A673 (cell line): ENCODE results near the gene ASH1L. TPM values are rescaled to one million over a fixed set of nuclear protein-coding genes. Genes with fewer than 3 reads are reported as not detected.

Experiments
- BruUV-seq: library from RNA; stranded (reverse); fragments of 400-500 nt; replicated peaks from 2 replicates; lab custom pipeline; 2021; lab: Mats Ljungman, UMichigan
- CTCF ChIA-PET: fragments of 300-600 bp; sonication (Branson Sonifier 250); formaldehyde crosslinking; loops from one replicate; lab custom pipeline; 2022; ENCODE audit warnings: antibody characterized with exemption; lab: Charles Lee
- POLR2A ChIA-PET: fragments of 300-600 bp; sonication (Branson Sonifier 250); formaldehyde crosslinking; loops from one replicate; lab custom pipeline; 2022; ENCODE audit warnings: antibody characterized with exemption; ENCODE audit not compliant: low non-redundant PET; lab: Charles Lee
- DNase-seq: peaks from one replicate; pipeline ENCODE4 v3.0.0-alpha.2; 2015; ENCODE audit warnings: low spot score
- H3K27ac ChIP-seq: fragments of 200-600 bp; sonication (generic); 2 replicates; pipeline ENCODE4 v1.5.1; 2016; ENCODE audit warnings: mixed run types, low read depth, mild to moderate bottlenecking, mixed read lengths, antibody characterized with exemption, low read length; ENCODE audit not compliant: poor library complexity, severe bottlenecking
- H3K27me3 ChIP-seq: fragments of 200-600 bp; sonication (generic); replicated peaks from 2 replicates; pipeline ENCODE4 v1.6.1; 2017; ENCODE audit warnings: mixed run types, low read depth, mild to moderate bottlenecking, mixed read lengths, antibody characterized with exemption, low read length; ENCODE audit not compliant: insufficient read depth, poor library complexity
- H3K36me3 ChIP-seq: fragments of 200-600 bp; sonication (generic); 2 replicates; pipeline ENCODE4 v1.6.1; 2016; ENCODE audit warnings: mixed run types, mild to moderate bottlenecking, mixed read lengths, antibody characterized with exemption, low read length; ENCODE audit not compliant: insufficient read depth, poor library complexity, severe bottlenecking
- H3K4me1 ChIP-seq: fragments of 200-600 bp; sonication (generic); 2 replicates; pipeline ENCODE4 v1.6.1; 2017; ENCODE audit warnings: mixed run types, mild to moderate bottlenecking, mixed read lengths, antibody characterized with exemption, low read length; ENCODE audit not compliant: insufficient read depth, poor library complexity, severe bottlenecking
- H3K4me3 ChIP-seq: fragments of 200-600 bp; sonication (generic); 2 replicates; pipeline ENCODE4 v1.5.1; 2016; ENCODE audit warnings: low read depth, mixed run types, mild to moderate bottlenecking, mixed read lengths, low read length; ENCODE audit not compliant: poor library complexity, severe bottlenecking
- H3K9me3 ChIP-seq: fragments of 200-600 bp; sonication (generic); 2 replicates; pipeline ENCODE4 v1.6.1; 2016; ENCODE audit warnings: mixed run types, low read depth, mild to moderate bottlenecking, mixed read lengths, antibody characterized with exemption, low read length; ENCODE audit not compliant: poor library complexity, severe bottlenecking
- EZH2 ChIP-seq: fragments of 200-600 bp; sonication (generic); IDR thresholded peaks from 2 replicates; pipeline ENCODE4 v1.6.1; 2017; ENCODE audit warnings: borderline replicate concordance, low read depth, mild to moderate bottlenecking, mixed read lengths, antibody characterized with exemption, low read length; ENCODE audit not compliant: poor library complexity, severe bottlenecking
- intact Hi-C: fragments of 100-400 bp; cut with micrococcal nuclease; formaldehyde crosslinking; loops from one replicate; pipeline ENCODE4 v1.10.0; 2022; ENCODE audit not compliant: unreplicated experiment
- total RNA-seq: library from RNA; stranded (reverse); gene quantifications from 2 replicates; pipeline ENCODE4 v1.2.3, GENCODE V29; 2021
- TF ChIP-seq, protein P1 (sequence below): fragments of 300-800, 200-600 bp; sonication (generic); conservative IDR thresholded peaks from 2 replicates; pipeline ENCODE4 v1.5.1; 2017; ENCODE audit warnings: low read depth, mild to moderate bottlenecking, antibody characterized with exemption, low read length, moderate library complexity, mixed read lengths

The ASH1L gene
- total RNA-seq, 1 experiment from 2014 or later = 49.6 TPM

DNA sequence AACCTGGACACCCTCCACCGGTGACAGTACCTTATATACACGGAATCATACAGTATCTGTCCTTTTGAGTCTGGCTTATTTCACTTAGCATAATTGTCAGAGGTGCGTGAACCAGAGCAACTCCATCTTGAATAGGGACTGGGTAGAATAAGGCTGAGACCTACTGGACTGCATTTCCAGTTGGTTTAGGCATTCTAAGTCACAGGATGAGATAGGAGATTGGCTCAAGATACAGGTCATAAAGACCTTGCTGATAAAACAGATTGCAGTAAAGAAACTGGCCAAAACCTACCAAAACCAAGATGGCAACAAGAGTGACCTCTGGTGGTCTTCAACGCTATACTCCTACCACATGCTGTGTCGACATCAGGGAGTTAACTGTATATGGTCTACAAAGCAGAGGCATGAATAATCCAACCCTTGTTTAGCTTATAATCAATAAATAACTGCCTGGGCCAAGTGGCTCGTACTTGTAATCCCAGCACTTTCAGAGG is 255.3 kb downstream of the ASH1L start:
- ChIA-PET POLR2A (interaction anchor here (1.1 kb wide), 1 partner anchor 9 kb away, joined by 3 read pairs; no protein-coding TSS in a partner anchor), CTCF (interaction anchor here (0.7 to 1.4 kb wide), 3 partner anchors 56 to 797 kb away, joined by 4 to 5 read pairs (median 4); no protein-coding TSS in a partner anchor)
- intact Hi-C loops = no loop called here
- Histone ChIP-seq H3K4me3 (no peak overlapping the region), H3K27me3 (no peaks in the 10 kb centered on the region), H3K9me3 (no peaks in the 10 kb centered on the region), H3K36me3 (peaks cover 15% of the 10 kb centered on the region), H3K27ac (peak overlapping the region; percentile 96), H3K4me1 (peaks cover 29% of the 10 kb centered on the region)
- DNase-seq = peak; percentile 64
- no peak for TF ChIP-seq EZH2
- TF ChIP-seq, protein P1, sequence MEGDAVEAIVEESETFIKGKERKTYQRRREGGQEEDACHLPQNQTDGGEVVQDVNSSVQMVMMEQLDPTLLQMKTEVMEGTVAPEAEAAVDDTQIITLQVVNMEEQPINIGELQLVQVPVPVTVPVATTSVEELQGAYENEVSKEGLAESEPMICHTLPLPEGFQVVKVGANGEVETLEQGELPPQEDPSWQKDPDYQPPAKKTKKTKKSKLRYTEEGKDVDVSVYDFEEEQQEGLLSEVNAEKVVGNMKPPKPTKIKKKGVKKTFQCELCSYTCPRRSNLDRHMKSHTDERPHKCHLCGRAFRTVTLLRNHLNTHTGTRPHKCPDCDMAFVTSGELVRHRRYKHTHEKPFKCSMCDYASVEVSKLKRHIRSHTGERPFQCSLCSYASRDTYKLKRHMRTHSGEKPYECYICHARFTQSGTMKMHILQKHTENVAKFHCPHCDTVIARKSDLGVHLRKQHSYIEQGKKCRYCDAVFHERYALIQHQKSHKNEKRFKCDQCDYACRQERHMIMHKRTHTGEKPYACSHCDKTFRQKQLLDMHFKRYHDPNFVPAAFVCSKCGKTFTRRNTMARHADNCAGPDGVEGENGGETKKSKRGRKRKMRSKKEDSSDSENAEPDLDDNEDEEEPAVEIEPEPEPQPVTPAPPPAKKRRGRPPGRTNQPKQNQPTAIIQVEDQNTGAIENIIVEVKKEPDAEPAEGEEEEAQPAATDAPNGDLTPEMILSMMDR = peak; percentile 43; the same call in 1 of the 2 replicates
- no TSS peak for BruUV-seq

DNA sequence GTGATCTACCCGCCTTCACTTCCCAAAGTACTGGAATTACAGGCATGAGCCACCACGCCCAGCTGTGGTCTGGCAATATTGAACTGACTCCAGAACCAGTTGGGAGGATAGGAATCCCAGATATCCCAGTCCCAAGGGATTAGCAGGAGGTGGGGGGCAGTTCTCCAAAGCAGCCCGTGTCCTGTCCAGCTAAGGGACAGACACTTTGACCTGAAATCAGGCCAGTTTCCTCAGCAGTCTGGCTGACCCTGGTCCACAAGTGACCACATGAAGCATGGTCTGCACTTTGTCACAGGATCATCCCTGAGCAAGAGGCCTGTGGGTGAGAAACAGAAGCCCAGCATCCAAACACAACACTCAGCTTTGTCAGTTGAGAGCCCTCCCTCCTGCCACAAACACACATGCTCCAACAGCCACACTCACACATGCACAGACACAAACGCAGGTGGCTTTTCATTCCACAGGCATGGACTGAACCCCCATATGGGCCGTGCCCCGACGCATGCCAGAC is 256.7 kb downstream of the ASH1L start:
- peaks cover 23% of the 10 kb centered on the region for H3K4me1 ChIP-seq
- no peaks in the 10 kb centered on the region for H3K9me3 ChIP-seq
- H3K27me3 ChIP-seq = no peaks in the 10 kb centered on the region
- peak overlapping the region; percentile 33 for H3K27ac ChIP-seq
- ChIA-PET CTCF (no interaction called here), POLR2A (no interaction called here)
- intact Hi-C loops = no loop called here
- TF ChIP-seq, protein P1 = no peak
- TF ChIP-seq EZH2 = no peak
- peaks cover 6% of the 10 kb centered on the region for H3K36me3 ChIP-seq
- H3K4me3 ChIP-seq = no peak overlapping the region
- BruUV-seq = no TSS peak
- no peak for DNase-seq

DNA sequence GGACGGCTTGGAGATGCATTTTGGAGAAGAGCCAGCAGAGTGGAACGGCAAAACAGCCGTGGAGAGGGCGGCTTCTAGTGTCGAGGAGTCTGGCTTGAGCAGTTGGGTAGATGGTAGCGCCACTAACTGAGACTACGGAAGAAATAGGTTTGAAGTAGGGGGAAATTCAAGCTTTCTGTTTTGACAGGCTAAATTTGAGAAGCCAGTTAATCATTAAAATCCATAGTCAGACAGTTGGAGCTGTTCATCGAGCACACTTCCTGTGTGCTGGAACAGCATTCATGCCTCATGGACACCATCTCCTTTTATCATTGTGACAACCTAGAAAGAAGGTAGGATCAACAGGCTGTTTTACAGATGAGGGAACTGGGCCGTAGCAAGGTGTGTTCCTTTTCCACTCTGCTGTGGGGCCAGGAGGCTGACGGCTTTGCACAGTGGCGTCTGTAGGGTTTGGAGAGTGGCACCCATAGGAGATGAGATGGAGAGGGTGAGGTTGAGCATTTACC is 258.0 kb downstream of the ASH1L start:
- CTCF ChIA-PET = no interaction called here
- no peaks in the 10 kb centered on the region for H3K9me3 ChIP-seq
- TF ChIP-seq, protein P1 = no peak
- TF ChIP-seq EZH2 = no peak
- no peak for DNase-seq
- no peaks in the 10 kb centered on the region for H3K27me3 ChIP-seq
- H3K27ac ChIP-seq = no peak overlapping the region
- no peaks in the 10 kb centered on the region for H3K36me3 ChIP-seq
- H3K4me3 ChIP-seq = no peak overlapping the region
- intact Hi-C loops = no loop called here
- peaks cover 16% of the 10 kb centered on the region for H3K4me1 ChIP-seq
- POLR2A ChIA-PET = no interaction called here
- BruUV-seq = no TSS peak
